ENCODE results near the gene TRAPPC3.
A peak's percentile ranks its signal among the peaks of the same experiment; 100 is the strongest.

Gene TRAPPC3

GRCh38 chr1:36092798-36093185 lies 56.5 kb downstream of the TRAPPC3 start:
- TF ChIP-seq, protein P1, sequence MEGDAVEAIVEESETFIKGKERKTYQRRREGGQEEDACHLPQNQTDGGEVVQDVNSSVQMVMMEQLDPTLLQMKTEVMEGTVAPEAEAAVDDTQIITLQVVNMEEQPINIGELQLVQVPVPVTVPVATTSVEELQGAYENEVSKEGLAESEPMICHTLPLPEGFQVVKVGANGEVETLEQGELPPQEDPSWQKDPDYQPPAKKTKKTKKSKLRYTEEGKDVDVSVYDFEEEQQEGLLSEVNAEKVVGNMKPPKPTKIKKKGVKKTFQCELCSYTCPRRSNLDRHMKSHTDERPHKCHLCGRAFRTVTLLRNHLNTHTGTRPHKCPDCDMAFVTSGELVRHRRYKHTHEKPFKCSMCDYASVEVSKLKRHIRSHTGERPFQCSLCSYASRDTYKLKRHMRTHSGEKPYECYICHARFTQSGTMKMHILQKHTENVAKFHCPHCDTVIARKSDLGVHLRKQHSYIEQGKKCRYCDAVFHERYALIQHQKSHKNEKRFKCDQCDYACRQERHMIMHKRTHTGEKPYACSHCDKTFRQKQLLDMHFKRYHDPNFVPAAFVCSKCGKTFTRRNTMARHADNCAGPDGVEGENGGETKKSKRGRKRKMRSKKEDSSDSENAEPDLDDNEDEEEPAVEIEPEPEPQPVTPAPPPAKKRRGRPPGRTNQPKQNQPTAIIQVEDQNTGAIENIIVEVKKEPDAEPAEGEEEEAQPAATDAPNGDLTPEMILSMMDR (conservative IDR thresholded peaks at IDR 0.05; ENCODE audit: low read depth, low read length) = no peak
- DNase-seq (ENCODE audit: low read depth) = no peak
- no peak overlapping the region for H3K4me3 ChIP-seq (ENCODE audit: low read depth, low read length)

DNA sequence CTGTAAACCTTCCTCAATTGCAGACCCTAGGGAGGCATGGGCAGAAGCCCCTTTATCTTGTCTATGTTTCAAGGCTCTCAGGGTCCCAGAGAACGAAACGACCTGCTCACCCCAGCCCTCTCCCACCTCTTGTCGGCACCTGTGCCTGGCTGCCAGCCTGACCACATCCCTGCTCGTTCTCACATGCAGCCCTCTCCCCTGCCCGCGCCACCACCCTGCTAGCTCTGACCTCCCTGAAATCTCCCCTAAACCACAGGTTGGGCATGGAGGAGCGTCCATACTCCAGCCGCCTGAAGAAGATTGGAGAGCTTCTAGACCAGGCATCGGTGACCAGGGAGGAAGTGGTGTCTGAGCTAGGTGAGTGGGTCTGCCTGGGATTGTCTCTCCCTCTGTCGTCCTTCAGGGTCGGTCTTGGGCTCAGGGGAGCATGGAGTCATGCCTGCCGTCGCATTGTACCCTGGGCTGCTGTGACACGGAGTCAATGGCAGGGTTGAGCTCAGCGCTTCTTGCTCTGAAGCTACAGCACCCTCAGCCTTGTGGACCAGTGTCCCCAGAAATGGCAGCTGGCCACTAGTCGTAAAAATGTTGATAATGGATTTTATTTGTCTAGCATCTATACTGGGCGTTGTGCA lies 57.0 kb downstream of the TRAPPC3 start:
- no peak overlapping the region for H3K4me3 ChIP-seq (ENCODE audit: low read depth, low read length)
- TF ChIP-seq, protein P1 (conservative IDR thresholded peaks at IDR 0.05; ENCODE audit: low read depth, low read length) = no peak
- DNase-seq (ENCODE audit: low read depth) = no peak

DNA sequence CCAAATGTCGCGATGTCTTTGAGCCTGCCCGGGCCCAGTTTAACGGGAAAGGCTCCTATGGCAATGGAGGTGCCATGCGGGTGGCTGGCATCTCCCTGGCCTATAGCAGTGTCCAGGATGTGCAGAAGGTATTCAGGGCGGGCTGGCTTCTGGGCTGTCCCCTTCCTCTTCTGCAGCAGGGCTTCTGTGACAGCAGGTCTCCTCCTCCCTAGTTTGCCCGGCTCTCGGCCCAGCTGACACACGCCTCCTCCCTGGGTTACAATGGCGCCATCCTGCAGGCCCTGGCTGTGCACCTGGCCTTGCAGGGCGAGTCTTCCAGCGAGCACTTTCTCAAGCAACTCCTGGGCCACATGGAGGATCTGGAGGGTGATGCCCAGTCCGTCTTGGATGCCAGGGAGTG lies 57.6 kb downstream of the TRAPPC3 start:
- TF ChIP-seq, protein P1 (conservative IDR thresholded peaks at IDR 0.05; ENCODE audit: low read depth, low read length) = no peak
- no peak for DNase-seq (ENCODE audit: low read depth)
- H3K4me3 ChIP-seq (ENCODE audit: low read depth, low read length) = no peak overlapping the region

GRCh38 chr1:36091141-36091540 lies 58.1 kb downstream of the TRAPPC3 start:
- no peak overlapping the region for H3K4me3 ChIP-seq (ENCODE audit: low read depth, low read length)
- TF ChIP-seq, protein P1 (conservative IDR thresholded peaks at IDR 0.05; ENCODE audit: low read depth, low read length) = no peak
- no peak for DNase-seq (ENCODE audit: low read depth)

DNA sequence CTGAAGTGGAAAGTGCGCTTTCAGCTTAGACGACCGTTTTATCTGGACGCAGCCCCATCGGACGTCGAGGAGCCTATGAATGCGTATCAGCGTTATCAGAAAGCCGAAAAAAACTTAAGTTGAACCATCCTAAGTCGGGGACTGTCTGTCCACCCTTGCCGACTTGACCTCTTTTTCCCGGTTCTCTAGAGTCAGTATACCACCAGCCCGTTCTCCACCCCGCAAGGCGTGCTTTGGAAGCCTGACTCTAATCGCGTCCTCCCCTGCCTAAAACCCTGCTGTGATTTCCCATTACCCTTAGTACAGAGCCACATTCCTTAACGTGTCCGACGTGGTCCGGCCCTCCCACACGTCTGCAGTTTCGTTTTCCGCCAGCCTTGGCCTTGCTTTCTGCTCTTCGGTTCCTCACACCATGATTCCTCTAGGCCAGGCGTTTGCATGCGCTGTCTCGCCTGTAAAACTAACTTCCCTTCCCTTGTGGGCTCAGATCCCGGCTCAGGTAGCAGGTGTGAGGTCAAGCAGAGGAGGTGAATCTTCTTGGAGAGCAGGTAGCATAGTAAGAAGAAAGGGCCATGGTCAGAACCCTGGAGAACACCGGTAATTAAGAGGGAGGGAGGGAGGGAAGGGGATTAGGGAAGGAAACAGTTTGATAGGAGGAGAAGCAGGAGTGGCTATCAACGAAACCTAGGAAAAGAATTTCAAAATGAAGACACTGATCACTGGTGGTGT lies 59.7 kb downstream of the TRAPPC3 start:
- peak; percentile 86 for DNase-seq (ENCODE audit: low read depth)
- peak overlapping the region; percentile 95 for H3K4me3 ChIP-seq (ENCODE audit: low read depth, low read length)
- TF ChIP-seq, protein P1 (conservative IDR thresholded peaks at IDR 0.05; ENCODE audit: low read depth, low read length) = no peak

DNA sequence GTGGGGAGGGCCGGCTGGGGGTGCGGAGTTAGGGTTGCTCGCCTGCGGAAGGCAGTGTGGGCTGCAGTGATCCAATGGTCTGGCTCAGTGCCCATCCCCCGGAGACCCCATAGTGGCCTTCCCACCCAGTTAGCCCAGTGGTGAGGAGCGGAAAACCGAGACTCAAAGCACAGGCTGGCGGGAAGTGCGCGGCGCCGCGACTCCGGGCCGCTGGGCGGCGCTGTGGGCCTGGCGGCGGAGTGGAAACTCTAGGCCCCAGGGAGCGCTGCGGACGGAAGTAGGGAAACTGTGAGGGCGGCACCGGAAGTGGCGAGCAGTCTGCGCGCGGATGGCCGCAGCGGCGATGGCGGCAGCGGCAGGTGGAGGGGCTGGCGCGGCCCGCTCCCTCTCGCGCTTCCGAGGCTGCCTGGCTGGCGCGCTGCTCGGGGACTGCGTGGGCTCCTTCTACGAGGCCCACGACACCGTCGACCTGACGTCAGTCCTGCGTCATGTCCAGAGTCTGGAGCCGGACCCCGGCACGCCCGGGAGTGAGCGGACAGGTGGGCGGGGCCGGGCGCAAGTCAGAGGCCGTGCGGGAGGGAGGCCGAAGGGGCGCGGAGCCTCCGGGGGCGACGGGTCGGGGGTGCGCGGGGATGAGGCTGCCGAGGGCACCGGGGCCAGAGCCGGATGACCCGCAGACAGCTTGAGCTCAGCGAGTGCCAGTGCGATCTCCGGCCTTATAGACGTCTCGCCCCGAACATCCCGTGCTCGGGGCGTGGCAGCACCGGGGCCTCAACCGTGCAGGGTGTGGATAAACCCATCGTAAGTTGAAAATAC lies 60.5 kb downstream of the TRAPPC3 start, which contains the start of gene ADPRS:
ADPRS (plus strand) TSS at position 316 of the 816 bp plus-strand sequence; CDS start at position 329, 13 bp downstream.
- DNase-seq (ENCODE audit: low read depth) = peak; percentile 94
- TF ChIP-seq, protein P1 (conservative IDR thresholded peaks at IDR 0.05; ENCODE audit: low read depth, low read length) = peak; percentile 69
- peak within 1 kb of the TSS; percentile 95 for H3K4me3 ChIP-seq (ENCODE audit: low read depth, low read length)
